ENCODE measurements around the gene SLC51A. TPM values are rescaled to one million over a fixed set of nuclear protein-coding genes. Genes with fewer than 3 reads are reported as not detected.

Gene SLC51A
- total and polyA plus RNA-seq, 2 experiments from 2014 or later, result 6.0 TPM; not detected in 1

DNA sequence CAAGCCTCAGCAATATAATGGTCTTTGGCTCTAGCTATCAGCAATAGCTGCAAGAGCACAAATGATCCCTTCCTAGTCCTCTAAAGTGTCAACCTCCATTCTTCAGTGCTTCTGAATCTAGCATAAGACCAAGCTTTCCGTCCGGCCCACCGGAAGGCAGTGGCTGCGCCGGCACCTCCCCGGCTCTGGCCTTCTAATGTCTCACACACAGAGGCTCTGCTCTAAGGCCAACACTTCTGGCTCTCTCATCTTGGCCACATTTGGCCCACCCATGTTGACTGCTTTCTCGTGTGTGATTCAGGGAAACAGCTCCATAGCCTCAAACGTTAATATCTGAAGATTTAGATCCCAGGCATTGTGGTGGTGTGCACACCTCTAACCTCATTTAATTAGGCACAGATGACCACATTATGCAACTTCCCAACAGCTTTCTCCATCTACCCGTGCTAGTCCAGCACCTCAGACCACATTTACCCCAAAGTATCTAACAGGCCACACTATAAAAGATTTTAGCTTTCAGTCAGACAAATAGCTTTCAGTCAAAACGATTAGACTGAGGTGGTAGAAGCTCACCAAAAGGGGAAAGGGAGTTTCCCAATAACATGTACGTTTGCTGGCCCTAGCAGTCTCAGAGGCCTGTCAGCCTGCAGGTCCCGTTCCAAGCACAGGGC is 19.3 kb downstream of the SLC51A start:
- Histone ChIP-seq H3K27ac (no peak overlapping the region), H2AFZ (no peak overlapping the region), H3K79me2 (ENCODE audit: insufficient read depth) (no peaks in the 10 kb centered on the region), H3F3A (ENCODE audit: insufficient read depth) (no peaks in the 10 kb centered on the region), H3K27me3 (replicated peaks; ENCODE audit: insufficient read depth) (no peaks in the 10 kb centered on the region), H3K36me3 (ENCODE audit: low read depth) (peaks cover 33% of the 10 kb centered on the region), H3K4me1 (ENCODE audit: insufficient read depth) (no peaks in the 10 kb centered on the region), H3K4me2 (ENCODE audit: unreplicated experiment) (no peak overlapping the region), H3K9me2 (ENCODE audit: insufficient read depth) (no peaks in the 10 kb centered on the region), H3K9me3 (ENCODE audit: low read depth) (no peaks in the 10 kb centered on the region), H3K4me3 (no peak overlapping the region), H3K9ac (no peak overlapping the region), H4K20me1 (ENCODE audit: insufficient read depth) (no peaks in the 10 kb centered on the region)
- TF ChIP-seq EZH2 (IDR thresholded peaks at IDR 0.05; ENCODE audit: insufficient read depth, poor library complexity, severe bottlenecking) (no peak), EZH2phosphoT487 (IDR thresholded peaks at IDR 0.05; ENCODE audit: insufficient read depth, low read depth) (no peak)
- in situ Hi-C loops (cut with MboI), result no loop called here
- DNase-seq, result no peak
- 66 to 67% methylated on average over 12 of the region's 12 CpGs for WGBS, 2 experiments (ENCODE audit: low coverage in 1 of 2, low lambda C conversion rate in 2 of 2, missing lambda C conversion rate in 2 of 2)

DNA sequence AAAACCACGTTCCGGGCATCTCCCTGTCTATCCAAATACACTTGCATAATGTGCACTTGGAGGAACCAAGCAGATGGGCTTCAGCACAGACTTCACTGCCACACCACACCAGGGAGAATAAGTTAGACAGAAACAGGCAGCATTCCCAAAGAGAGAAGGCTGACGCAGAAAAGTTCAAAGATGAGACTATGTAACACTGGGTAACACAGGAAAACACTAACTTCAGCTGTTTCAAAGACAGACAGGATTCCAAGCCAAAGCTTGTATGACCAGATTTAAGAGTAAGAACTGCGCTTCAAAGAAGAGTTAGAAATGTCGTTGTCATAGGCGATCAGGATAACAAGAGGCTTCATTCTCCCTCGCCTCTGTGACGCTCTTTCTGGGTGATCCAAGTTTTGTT is 19.9 kb downstream of the SLC51A start:
- Histone ChIP-seq H3K9me3 (ENCODE audit: low read depth) (no peaks in the 10 kb centered on the region), H3K4me1 (ENCODE audit: insufficient read depth) (no peaks in the 10 kb centered on the region), H3K9ac (no peak overlapping the region), H3K9me2 (ENCODE audit: insufficient read depth) (no peaks in the 10 kb centered on the region), H3F3A (ENCODE audit: insufficient read depth) (no peaks in the 10 kb centered on the region), H3K27me3 (replicated peaks; ENCODE audit: insufficient read depth) (no peaks in the 10 kb centered on the region), H3K4me2 (ENCODE audit: unreplicated experiment) (no peak overlapping the region), H2AFZ (no peak overlapping the region), H4K20me1 (ENCODE audit: insufficient read depth) (no peaks in the 10 kb centered on the region), H3K36me3 (ENCODE audit: low read depth) (peaks cover 39% of the 10 kb centered on the region), H3K27ac (no peak overlapping the region), H3K79me2 (ENCODE audit: insufficient read depth) (no peaks in the 10 kb centered on the region), H3K4me3 (no peak overlapping the region)
- WGBS, 2 experiments (ENCODE audit: low coverage in 1 of 2, low lambda C conversion rate in 2 of 2, missing lambda C conversion rate in 2 of 2), result 92 to 95% methylated on average over 8 of the region's 8 CpGs
- TF ChIP-seq EZH2 (IDR thresholded peaks at IDR 0.05; ENCODE audit: insufficient read depth, poor library complexity, severe bottlenecking) (no peak), EZH2phosphoT487 (IDR thresholded peaks at IDR 0.05; ENCODE audit: insufficient read depth, low read depth) (no peak)
- in situ Hi-C loops (cut with MboI), result no loop called here
- no peak for DNase-seq

DNA sequence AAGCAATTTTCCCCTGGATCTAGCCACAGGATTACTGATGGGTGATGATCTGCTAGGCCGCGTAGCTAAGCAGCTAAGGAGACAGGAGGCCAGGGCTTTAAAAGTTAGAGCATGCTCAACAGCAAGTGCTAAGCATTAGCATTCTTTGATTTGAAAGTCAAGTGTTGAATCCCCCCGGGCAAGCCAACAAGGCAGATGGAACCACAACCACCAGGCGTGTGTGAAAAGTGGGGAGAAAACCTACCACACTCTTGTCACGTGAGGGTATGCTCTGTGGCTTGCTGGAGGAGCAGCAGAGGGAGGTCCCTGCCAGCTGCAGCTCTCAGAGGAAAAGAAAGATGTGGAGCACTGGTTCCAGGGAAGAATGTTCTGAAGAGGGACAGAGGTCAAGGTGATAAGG is 20.9 kb downstream of the SLC51A start:
- TF ChIP-seq EZH2phosphoT487 (IDR thresholded peaks at IDR 0.05; ENCODE audit: insufficient read depth, low read depth), result no peak
- no peak for TF ChIP-seq EZH2 (IDR thresholded peaks at IDR 0.05; ENCODE audit: insufficient read depth, poor library complexity, severe bottlenecking)
- H3K27me3 ChIP-seq (replicated peaks; ENCODE audit: insufficient read depth), result no peaks in the 10 kb centered on the region
- H3K27ac ChIP-seq, result no peak overlapping the region
- no peaks in the 10 kb centered on the region for H3K9me2 ChIP-seq (ENCODE audit: insufficient read depth)
- no peaks in the 10 kb centered on the region for H3K4me1 ChIP-seq (ENCODE audit: insufficient read depth)
- no peaks in the 10 kb centered on the region for H4K20me1 ChIP-seq (ENCODE audit: insufficient read depth)
- no peaks in the 10 kb centered on the region for H3K9me3 ChIP-seq (ENCODE audit: low read depth)
- no peak for DNase-seq
- no peak overlapping the region for H2AFZ ChIP-seq
- H3K4me2 ChIP-seq (ENCODE audit: unreplicated experiment), result no peak overlapping the region
- no peak overlapping the region for H3K9ac ChIP-seq
- in situ Hi-C loops (cut with MboI), result no loop called here
- H3K79me2 ChIP-seq (ENCODE audit: insufficient read depth), result no peaks in the 10 kb centered on the region
- H3K4me3 ChIP-seq, result no peak overlapping the region
- H3F3A ChIP-seq (ENCODE audit: insufficient read depth), result no peaks in the 10 kb centered on the region
- H3K36me3 ChIP-seq (ENCODE audit: low read depth), result peaks cover 48% of the 10 kb centered on the region
- 80 to 82% methylated on average over 5 of the region's 5 CpGs for WGBS, 2 experiments (ENCODE audit: low coverage in 1 of 2, low lambda C conversion rate in 2 of 2, missing lambda C conversion rate in 2 of 2)

DNA sequence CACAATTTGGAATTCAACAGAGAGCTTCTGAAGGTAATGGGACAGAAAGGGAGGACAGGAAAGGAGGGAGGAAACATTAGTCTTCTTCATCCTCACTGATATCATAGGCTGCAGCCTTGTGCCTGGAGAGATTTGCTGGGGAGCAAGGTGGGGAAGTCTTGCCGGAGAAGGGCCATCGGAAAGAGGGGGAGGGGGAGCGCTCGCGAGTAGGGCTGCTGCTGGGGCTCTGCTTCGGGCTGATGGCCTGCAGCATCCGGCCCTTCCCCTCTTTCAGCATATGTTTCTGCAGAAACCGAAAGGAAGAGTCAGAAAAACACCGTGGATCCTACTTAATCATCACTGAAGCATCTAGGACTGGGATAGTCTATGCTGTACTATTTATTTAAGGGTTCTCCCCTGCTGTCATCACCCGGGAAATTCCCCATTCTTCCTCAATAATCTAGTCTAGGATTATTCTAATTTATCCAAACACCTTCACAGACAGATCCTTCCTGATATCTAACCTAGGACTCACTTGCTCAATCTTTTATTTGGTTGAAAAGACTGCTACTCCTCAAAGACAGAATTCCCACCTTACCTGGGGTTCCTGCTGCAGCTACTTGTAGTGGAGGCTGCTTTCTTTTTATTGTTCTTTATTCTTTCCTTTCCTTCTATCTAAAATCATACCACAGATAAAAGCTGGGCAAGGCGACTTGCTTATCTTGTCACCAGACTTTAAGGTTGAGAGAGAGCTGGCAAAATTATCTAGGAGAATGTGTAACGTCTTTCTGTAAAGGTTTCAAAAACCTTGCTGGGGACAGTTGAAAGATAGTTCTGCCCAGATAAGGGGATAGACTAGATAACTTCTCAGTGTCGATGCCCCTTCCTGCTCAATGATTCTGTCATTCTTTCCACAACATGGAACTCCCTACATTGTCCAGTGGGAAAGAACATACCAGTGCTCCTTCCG is 22.6 kb downstream of the SLC51A start:
- H2AFZ ChIP-seq, result no peak overlapping the region
- no peaks in the 10 kb centered on the region for H4K20me1 ChIP-seq (ENCODE audit: insufficient read depth)
- in situ Hi-C loops (cut with MboI), result no loop called here
- H3K4me1 ChIP-seq (ENCODE audit: insufficient read depth), result no peaks in the 10 kb centered on the region
- H3K4me2 ChIP-seq (ENCODE audit: unreplicated experiment), result no peak overlapping the region
- no peaks in the 10 kb centered on the region for H3K9me2 ChIP-seq (ENCODE audit: insufficient read depth)
- H3K36me3 ChIP-seq (ENCODE audit: low read depth), result peaks cover 50% of the 10 kb centered on the region
- WGBS, 2 experiments (ENCODE audit: low coverage in 1 of 2, low lambda C conversion rate in 2 of 2, missing lambda C conversion rate in 2 of 2), result 88% methylated on average over 10 to 14 of the region's 14 CpGs
- H3K79me2 ChIP-seq (ENCODE audit: insufficient read depth), result no peaks in the 10 kb centered on the region
- no peak for DNase-seq
- TF ChIP-seq EZH2phosphoT487 (IDR thresholded peaks at IDR 0.05; ENCODE audit: insufficient read depth, low read depth), result no peak
- TF ChIP-seq EZH2 (IDR thresholded peaks at IDR 0.05; ENCODE audit: insufficient read depth, poor library complexity, severe bottlenecking), result no peak
- no peaks in the 10 kb centered on the region for H3K27me3 ChIP-seq (replicated peaks; ENCODE audit: insufficient read depth)
- no peak overlapping the region for H3K4me3 ChIP-seq
- H3K27ac ChIP-seq, result no peak overlapping the region
- H3K9me3 ChIP-seq (ENCODE audit: low read depth), result no peaks in the 10 kb centered on the region
- H3F3A ChIP-seq (ENCODE audit: insufficient read depth), result no peaks in the 10 kb centered on the region
- H3K9ac ChIP-seq, result no peak overlapping the region

All from GM23248 (cell line).